Stimulated activated CD8-positive, alpha-beta memory T cell treated with anti-CD3 and anti-CD28 coated beads, Interleukin-7, amount 100 ng/mL, for 4 hours (primary cell): Measurements from ENCODE around the gene SLC7A1.

Experiments used
- DNase-seq, 2 donors: peaks; one replicate each; pipeline ENCODE4 v3.0.0-alpha.2; 2020; ENCODE audit warnings: low read depth in 2 of 2

Gene SLC7A1

DNA sequence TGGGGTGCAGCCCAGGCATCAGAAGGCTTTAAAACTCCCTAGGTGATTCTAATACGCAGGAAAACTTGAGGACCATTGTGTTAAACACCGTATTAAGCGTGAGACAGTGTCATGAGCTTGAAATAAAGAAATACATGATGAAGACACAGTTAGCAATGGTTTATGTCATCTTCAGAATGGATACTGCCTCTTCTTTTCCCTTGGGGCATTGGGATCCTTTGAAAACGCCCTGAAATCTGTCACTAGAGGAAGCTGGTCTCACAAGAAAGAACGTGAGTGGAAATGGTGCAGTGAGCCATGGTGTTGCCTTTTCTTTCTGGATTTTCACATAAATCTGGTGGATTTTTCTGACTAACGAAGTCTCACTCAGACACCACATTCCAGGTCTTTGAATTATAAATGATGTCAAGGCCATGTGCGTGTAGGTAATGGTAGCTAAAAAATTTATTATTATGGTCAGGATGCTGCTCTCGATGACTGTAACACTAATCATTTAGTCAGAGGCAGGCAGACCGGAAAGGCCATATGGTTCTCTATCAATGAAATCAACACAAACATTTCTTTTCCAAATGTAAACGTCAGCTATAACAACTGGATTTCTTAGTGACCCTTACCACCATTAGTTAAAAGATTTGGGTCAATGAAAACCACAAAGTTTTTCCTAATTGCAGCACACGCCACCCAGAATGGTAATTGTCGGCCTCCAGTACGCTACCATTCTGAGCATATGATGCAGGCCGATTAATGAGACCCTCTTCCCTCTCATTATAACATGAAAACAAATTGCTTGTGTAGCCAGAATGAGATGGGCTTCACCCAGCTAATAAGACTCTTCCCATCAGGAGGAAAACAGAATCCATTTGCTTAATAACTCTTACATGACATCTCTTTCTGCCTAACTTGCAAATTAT lies 105.6 kb downstream of the SLC7A1 start:
- DNase-seq, result no peak

DNA sequence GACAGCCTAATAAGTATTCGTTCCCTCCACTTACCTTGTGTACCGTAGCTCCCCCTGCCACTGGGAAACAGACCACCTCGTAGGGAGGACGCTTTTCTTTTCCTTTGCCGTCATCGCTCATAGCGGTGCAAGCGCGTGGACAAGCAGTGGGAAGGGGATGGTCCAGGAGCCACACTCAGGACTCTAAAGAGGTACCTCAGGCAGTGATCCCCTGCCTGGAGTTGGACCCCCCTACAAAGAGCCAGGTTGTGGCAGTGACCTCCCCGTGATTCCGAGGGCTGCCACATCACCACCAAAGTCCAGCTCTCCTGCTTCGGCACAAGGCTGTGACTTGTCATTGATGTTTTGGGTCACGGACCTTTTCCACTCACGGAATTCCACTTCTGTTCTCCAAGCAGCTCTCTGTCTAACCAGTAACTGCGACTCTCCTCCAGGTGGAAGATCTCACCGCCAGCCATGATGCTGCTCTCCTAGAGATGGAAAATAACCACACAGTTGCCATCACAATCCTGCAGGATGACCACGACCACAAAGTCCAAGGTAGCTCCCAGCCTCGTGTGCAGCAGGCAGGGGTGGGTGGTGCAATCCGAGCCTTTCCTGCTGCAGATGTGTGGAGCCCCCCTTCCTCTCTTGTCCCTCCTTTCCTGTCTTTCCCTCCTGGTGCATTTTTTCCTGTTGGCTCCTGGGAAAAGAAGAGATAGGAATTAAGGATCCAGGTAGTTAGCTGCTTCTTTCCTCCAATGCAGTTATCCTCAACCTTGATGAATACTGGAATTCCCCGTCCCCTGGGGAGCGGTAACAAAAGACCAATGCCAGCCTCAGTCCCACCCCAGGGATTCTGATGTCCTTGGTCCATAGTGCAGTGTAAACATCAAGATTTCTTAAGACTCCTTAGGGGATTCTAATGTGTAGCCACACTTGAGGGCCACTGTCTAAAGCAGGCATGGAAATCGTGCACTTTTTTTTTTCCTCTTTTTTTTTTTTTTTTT lies 107.7 kb downstream of the SLC7A1 start:
- DNase-seq, result no peak

DNA sequence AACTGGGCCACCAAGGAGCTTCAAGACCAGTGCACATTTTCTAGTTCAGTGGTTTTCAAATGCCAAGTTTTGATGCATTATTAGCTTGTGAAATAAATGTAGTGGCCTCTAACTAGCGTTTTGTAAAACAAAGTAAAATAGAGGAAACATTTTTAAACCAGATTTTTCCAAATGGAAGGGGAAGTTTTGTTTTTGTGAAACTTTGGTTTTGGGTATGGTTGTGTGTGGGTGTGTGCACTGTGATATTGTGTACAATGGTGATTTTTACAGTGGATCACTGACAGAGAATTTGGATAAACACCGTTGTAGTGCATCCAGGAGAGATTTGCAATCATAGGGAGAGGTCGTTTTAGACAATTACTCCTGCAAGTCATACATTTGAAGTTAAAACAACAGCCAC lies 108.9 kb downstream of the SLC7A1 start:
- DNase-seq, result no peak

DNA sequence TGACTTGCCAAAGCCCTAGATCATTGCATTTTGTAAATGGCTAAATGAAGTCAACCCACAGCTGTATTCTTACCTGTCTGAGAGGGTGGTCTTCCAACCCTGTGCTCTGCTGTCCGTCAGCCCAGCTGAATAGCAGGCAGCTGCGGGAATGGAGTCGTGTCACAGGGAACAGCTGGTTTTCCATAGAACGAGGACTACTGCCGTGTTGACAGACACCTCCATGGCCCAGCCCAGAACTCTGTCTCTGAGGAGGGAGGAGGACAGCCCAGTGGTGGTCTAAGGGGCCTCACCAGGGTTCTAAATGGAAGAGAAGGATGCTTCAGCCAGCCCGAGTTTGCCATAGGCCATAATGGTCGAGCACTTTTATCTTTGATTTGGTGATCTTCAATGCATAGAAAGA lies 110.7 kb downstream of the SLC7A1 start:
- no peak for DNase-seq

DNA sequence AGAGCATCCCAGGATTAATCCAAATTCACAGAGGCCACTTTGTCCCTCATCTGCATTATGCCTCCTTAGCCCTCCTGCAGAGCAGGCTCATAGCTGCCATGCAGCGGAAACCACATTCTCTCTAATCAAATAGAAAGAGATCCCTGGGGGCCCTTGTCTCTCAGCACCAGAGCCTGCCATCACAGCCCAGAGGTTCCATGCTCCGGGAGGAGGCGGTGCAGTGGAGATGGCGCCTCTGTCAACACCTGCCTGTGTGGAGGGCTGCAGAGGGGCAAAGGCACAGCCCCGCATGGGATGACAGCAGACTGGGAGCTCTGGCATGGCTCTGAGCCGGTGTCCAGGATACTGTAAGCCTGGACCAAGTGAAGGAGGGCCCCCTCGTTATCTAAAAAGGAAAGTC lies 111.3 kb downstream of the SLC7A1 start:
- no peak for DNase-seq

DNA sequence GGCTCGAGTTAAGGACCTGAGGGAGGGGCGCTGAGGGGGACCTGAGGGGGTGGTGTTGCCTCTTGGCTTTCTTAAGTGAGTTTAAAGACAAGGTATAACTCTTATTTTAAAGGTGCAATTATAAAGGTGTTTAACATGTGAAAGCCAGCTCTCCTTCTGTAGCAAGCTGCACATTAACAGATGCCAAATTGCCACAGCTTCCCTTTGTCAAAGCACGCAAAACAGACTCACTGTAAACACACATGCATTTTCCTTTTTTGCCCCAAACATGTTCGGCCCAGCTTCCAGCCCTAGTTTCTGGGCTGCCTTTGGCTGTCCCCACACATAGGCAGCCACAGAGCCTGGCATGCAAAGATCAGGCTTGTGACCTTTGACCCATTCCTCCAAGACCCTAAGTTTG lies 111.9 kb downstream of the SLC7A1 start:
- no peak for DNase-seq

DNA sequence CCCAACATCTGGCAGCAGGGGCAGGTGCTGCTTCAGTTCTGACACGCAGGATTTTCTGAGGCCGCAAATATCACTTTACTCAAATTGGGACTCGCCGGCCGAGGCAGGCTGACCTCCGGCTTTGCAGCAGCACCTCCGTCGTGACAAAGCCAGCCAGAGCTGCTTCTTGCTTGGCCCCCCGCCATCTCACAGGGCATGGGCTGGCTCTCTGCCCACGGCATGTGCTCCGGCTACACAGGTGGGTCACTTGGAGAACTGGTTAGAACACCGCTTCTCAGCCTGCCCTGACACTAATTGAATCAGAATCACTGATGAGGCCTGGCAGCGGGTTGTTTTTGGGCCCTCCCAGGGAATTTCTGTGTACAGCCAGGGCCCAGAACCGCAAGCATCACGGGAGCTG lies 112.3 kb downstream of the SLC7A1 start:
- no peak for DNase-seq

DNA sequence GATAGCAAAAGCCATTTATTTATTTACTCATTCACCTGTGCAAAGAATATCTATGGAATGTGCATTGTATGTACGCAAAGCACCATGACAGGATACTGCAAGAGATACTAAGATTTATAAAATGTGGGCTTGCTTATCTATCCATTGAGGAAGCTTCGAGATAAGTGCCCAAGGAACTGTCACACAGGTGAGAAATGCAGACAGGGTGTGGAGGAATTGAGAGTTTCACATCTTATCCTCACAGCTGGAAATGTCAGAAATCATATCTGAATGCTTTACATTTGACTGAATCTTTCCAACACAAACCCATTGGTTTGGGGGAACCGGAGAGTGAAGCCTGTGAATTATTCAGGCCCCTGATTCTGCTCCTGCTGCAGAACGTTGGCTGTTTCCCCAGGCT lies 113.0 kb downstream of the SLC7A1 start:
- no peak for DNase-seq

DNA sequence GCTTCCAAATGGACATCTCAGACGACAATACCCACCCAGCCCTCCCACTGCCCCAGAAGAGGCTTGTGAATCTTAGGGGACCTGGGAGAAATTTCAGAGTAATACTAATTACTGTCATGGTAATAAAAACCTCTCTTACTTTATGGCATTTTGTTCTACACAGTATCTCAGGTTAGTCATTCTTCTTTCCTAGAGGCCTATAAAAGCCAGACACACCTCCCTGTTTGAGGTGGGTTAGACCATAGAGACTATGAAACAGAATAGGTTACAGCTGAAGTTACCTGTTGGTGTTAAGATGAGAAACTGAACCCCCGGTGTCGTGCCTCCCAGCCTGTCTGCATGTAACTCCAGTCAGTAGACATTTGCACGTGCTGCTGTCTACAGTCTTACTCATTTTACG lies 113.9 kb downstream of the SLC7A1 start:
- no peak for DNase-seq

DNA sequence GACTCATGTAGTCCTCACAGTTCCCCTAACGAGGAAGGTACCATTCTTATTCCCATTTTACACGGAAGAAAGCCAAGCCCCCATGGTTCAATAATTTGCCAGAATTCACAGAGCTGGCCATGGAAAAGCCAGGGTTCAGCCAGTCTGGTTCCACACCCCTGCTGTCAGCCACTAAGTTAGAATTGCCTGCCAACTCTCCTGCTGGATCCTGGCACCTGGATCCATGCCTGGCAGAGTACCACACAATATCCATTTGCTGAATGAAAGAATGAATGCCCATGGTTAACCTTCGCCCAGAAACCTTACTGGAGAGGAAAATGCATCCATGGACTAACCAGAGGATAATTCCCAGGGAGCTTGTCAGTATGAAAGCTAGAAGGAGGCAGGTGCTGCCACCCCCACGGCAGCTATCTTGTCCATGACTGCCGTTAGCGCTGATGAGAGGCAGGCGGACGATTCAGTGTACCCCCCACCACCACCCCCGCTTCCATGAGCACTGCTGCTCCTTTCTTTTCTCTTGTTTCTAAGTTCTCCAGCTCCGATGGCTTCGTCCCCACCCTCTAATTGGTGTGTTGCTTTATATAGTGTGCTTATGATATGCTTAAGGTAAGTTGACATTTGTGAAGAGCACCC lies 114.5 kb downstream of the SLC7A1 start:
- DNase-seq, result no peak

DNA sequence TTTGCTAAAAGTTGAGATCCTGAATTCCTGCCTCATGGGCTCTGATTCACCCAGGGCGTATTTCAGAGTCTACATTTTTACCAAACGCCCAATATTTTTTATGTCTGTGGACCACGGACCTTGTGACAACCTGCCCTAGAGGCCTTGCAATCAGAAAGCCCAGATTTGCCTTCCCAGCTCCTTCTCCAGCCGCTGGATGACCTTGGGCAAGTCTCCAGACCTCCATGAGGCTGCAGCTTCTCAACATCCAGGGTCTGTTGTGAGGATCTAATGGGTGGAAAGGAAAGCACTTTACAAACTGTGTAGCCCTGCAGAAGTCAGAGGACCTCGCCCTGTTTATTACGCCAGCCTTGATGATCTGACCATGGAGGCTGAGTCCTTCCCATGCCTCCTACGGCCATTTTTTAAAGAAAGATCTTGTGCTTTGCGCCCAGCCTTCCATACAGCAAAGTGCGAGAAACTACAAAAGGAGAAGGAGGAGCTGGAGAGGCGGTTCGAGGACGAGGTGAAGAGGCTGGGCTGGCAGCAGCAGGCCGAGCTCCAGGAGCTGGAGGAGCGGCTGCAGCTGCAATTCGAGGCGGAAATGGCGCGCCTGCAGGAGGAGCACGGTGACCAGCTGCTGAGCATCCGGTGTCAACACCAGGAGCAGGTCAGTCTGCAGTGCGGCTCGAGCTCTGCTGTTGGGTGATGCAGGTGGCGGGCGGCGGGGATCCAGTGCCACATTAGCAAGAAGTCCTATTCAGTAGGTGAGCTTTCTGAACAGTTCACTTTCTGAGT lies 115.6 kb downstream of the SLC7A1 start:
- no peak for DNase-seq

DNA sequence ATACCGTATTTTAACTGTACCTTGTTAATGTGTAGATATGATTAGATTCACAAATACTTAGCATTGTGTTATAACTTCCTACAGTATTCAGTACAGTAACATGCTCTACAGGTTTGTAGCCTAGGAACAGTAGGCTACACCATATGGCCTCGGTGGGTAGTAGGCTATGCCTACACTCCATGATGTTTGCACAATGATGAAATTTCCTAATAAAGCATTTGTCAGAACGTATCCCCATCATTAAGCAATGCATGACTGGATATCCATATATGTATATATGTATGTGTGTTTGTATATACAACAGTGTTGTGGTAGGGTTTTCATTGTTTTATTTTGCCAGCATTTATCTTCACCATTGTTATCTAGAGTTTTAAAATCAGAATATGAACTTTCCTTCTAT lies 119.4 kb downstream of the SLC7A1 start:
- DNase-seq, result no peak

DNA sequence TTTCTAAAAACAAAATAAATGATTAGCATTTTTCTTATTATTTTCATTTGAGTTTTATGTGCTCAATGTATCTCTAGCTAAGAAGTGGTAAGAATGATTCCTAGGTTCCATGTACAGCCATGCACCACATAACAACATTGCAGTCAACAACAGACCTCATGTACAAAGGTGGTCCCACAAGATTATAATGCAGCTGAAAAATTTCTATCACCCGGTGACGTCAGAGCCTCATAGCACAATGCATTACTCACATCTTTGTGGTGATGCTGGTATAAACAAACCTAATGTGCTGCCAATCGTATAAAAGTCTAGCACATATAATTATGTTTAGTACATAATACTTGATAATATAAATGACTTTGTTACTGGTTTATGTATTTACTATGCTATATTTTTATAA lies 120.5 kb downstream of the SLC7A1 start:
- no peak for DNase-seq

DNA sequence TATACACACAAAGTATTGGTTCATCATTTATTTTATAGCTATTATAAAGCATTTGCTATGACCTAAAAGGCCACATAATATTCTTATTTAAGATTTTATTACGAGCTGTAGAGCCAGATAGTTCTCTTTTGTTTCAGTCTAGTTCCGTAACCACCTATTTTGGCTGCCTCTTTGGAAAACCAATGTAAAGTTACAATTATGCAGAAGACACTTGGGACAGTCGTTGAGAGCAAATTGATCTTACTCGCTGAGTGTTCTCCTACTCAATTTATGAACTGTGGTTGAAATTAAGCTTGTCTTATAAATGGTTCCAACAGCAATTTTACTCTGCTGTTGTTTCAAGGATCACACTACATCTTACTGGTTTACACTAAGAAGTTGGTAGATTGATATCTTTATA lies 122.3 kb downstream of the SLC7A1 start:
- DNase-seq, result no peak

DNA sequence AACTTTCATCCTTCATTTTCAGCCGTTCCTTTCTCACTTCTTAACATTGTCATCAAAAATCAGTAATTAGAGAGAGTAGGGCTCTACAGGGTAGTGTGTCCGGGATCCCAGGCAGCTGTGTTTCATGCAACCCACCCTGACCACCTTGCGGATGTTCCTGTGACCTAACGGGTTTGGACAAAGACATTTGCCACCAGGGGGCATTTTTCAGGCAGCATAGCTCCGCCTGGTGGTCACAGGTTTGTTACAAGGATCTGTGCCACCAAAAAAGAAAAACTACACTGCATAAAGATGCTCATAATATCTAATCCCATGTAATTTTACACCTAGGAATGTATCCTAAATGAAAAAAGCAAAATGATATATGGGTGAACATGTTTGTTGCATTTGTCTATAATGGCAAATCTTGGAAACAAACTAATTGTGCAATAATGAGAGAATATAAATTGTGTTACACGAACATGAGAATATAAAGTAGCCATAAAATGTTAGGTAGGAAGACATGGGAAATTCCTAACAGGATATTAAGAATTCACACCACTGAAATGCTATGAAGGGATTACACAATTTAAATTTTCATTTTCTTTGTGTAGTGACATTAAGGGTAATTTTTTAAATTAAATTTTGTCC lies 123.0 kb downstream of the SLC7A1 start:
- peak in 1 of 2 donors; percentile 6 for DNase-seq

DNA sequence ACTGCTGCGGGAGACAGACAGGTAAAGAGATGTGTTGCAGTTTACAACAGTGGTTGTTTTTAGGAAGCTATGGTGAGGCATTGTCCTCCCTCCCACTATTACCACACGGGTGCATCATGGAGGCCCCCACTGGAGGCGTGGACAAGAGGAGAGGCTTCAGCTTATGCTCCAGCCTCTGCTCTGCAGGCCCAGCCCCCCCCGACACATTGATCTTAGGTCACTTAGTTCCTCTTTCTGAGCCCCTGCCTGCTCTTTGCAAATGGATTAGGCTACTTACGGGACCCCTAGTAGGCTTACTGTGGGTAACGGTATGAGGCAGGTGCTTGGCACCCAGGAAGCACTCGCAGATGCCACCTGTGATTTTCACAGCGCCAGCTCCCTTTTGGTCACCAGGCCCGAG lies 123.9 kb downstream of the SLC7A1 start:
- DNase-seq, result no peak

DNA sequence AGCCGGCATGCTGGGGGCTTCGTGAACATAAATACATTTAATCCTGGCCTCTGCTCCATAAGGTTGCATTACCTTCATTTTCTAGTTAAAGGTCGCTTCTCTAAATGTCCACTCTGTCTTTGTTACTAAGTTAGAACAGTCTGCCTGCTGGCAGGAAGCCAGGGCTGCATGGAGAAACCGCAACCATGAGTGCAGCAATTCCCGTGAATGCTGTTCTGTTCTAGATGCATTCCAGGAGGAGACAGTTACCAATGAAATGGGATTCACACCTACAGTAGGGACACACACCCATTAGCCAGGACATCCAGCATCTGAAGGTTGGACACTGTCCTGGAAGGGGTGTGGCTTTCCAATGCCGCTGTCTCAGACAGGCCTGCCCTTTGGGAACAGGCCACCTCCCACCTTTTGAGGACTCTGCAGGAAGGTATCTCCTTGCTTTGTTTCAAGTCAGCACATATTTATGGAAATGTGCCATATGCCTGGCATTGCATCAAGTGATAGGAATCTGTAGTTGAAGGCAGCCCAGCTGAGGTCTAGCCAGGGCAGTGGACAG lies 129.7 kb downstream of the SLC7A1 start:
- no peak for DNase-seq

DNA sequence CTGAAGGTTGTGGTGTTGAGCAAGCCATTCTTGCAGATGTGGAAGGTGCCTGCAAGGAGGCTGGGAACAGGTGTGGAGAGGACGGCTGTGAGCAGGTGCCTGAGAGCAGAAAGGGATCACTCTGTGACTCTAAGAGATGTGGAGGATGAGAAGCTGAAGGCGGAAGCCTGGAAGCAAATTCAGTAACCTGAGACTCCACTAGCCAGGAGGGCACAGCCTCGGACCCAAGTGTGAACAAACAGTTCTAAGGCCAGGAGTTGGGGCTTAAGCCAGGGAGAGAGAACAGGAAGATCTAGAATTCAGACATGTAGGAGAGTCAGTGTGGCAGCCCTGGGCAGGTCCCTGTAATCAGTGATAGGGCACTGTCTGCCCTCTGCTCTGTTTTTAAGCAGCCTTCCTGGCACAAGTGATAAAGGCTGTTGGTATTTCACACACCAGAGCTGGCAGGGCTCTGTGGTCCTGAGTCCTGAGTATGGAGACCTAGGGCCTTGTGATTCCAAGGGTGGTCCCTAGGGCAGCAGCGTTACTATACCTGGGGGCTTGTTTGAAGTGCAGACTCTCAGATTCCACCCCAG lies 131.3 kb downstream of the SLC7A1 start:
- DNase-seq, result no peak

DNA sequence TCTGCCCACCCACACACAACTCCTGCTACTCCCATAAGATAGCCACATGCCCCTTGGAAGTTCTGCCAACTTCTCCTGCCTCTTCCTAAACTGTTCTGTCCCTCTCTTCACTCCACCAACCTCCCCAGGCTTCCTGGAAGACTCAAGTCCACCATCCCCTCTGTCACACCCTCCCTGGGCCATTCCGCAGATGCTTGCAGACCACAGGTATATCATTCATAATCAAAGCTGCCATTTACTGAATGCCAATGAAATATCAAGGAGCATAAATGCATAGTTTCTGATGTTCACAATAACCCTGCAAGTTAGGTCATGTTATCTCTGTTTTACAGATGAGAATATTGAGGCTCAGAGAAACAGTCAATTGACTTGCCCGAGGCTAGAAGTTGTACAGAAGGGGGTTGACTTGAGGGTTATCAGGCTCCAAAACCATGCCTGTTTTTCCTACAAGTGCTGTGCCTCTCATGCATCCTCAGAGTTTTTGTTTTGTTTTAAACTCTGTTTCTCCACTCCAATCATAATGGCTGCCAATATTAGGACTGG lies 135.6 kb downstream of the SLC7A1 start:
- no peak for DNase-seq
